Neural cell (in vitro differentiated cells): Measurements from ENCODE around the gene MLEC. TPM values are rescaled to one million over a fixed set of nuclear protein-coding genes. Genes with fewer than 3 reads are reported as not detected.

ENCODE experiments used
- H2AFZ ChIP-seq: fragments of 200-600, 300-800 bp; sonication (generic), shearing (Covaris generic); 2 replicates; pipeline ENCODE4 v1.6.0; 2014; ENCODE audit warnings: low read depth, mild to moderate bottlenecking, antibody characterized with exemption, low read length, moderate library complexity
- H3F3A ChIP-seq: fragments of 200-600 bp; shearing (Covaris generic); 2 replicates; pipeline ENCODE4 v1.6.1; 2016; ENCODE audit warnings: mild to moderate bottlenecking, moderate library complexity, mixed read lengths, antibody characterized with exemption, low read length; ENCODE audit not compliant: insufficient read depth, poor library complexity, severe bottlenecking
- H3K27ac ChIP-seq: fragments of 200-600, 300-800 bp; sonication (generic), shearing (Covaris generic); 2 replicates; pipeline ENCODE4 v1.5.1; 2014; ENCODE audit warnings: mild to moderate bottlenecking, low read length, moderate library complexity
- H3K27me3 ChIP-seq: fragments of 300-800, 200-600 bp; sonication (generic), shearing (Covaris generic); 2 replicates; pipeline ENCODE4 v1.6.0; 2014; ENCODE audit warnings: mild to moderate bottlenecking, low read depth, low read length, moderate library complexity; ENCODE audit not compliant: insufficient read depth
- H3K36me3 ChIP-seq: fragments of 300-800, 200-600 bp; sonication (generic), shearing (Covaris generic); 2 replicates; pipeline ENCODE4 v1.5.1; 2014; ENCODE audit warnings: mild to moderate bottlenecking, antibody characterized with exemption, low read length, moderate library complexity; ENCODE audit not compliant: insufficient read depth
- H3K4me2 ChIP-seq: fragments of 300-800, 200-600 bp; sonication (generic), shearing (Covaris generic); 2 replicates; pipeline ENCODE4 v1.6.0; 2014; ENCODE audit warnings: mild to moderate bottlenecking, low read length
- H3K4me3 ChIP-seq: fragments of 300-800, 200-600 bp; sonication (generic), shearing (Covaris generic); 2 replicates; pipeline ENCODE4 v1.5.1; 2014; ENCODE audit warnings: mild to moderate bottlenecking, low read length, moderate library complexity
- H3K79me2 ChIP-seq: fragments of 200-600 bp; shearing (Covaris generic); replicated peaks from 2 replicates; pipeline ENCODE4 v1.6.0; 2014; ENCODE audit warnings: mild to moderate bottlenecking, low read length, moderate library complexity; ENCODE audit not compliant: insufficient read depth
- H3K9ac ChIP-seq: fragments of 300-800, 200-600 bp; sonication (generic), shearing (Covaris generic); 2 replicates; pipeline ENCODE4 v1.6.1; 2016; ENCODE audit warnings: mild to moderate bottlenecking, low read length, mixed read lengths
- H3K9me2 ChIP-seq: fragments of 200-600 bp; shearing (Covaris generic); 2 replicates; pipeline ENCODE4 v1.6.1; 2016; ENCODE audit warnings: mild to moderate bottlenecking, low read length, mixed read lengths; ENCODE audit not compliant: insufficient read depth
- H3K9me3 ChIP-seq: fragments of 200-600, 300-800 bp; sonication (generic), shearing (Covaris generic); 2 replicates; pipeline ENCODE4 v1.6.1; 2016; ENCODE audit warnings: mild to moderate bottlenecking, mixed run types, low read length, moderate library complexity, mixed read lengths
- H4K20me1 ChIP-seq: fragments of 200-600 bp; shearing (Covaris generic); 2 replicates; pipeline ENCODE4 v1.6.1; 2016; ENCODE audit warnings: mild to moderate bottlenecking, mixed run types; ENCODE audit not compliant: insufficient read depth
- EP300 ChIP-seq: fragments of 450-650 bp; conservative IDR thresholded peaks from 2 replicates; pipeline ENCODE4 v1.6.1; 2014; ENCODE audit warnings: antibody characterized with exemption, mild to moderate bottlenecking, moderate library complexity; ENCODE audit not compliant: poor library complexity, severe bottlenecking
- EZH2 ChIP-seq: fragments of 200-600, 300-800 bp; shearing (Covaris generic), sonication (generic); IDR thresholded peaks from 2 replicates; pipeline ENCODE4 v1.6.1; 2014; ENCODE audit warnings: antibody characterized with exemption, low read length, borderline replicate concordance, mild to moderate bottlenecking; ENCODE audit not compliant: insufficient read depth, poor library complexity, severe bottlenecking
- MXI1 ChIP-seq: fragments of 450-650 bp; conservative IDR thresholded peaks from 2 replicates; pipeline ENCODE4 v1.6.1; 2014; ENCODE audit warnings: antibody characterized with exemption, mild to moderate bottlenecking; ENCODE audit not compliant: poor library complexity, severe bottlenecking
- POLR2AphosphoS5 ChIP-seq: IDR thresholded peaks from 2 replicates; pipeline ENCODE4 v1.6.1; 2012
- RAD21 ChIP-seq: fragments of 450-650 bp; conservative IDR thresholded peaks from 2 replicates; pipeline ENCODE4 v1.6.1; 2014; ENCODE audit warnings: antibody characterized with exemption, mild to moderate bottlenecking, moderate library complexity
- SMC3 ChIP-seq: fragments of 450-650 bp; conservative IDR thresholded peaks from 2 replicates; pipeline ENCODE4 v1.6.1; 2014; ENCODE audit warnings: antibody characterized with exemption, mild to moderate bottlenecking, moderate library complexity; ENCODE audit not compliant: poor library complexity
- TAF1 ChIP-seq: IDR thresholded peaks from 2 replicates; pipeline ENCODE4 v1.6.1; 2012; ENCODE audit warnings: low read depth
- polyA plus RNA-seq: library from polyadenylated mRNA; depleted of rRNA; stranded (reverse); fragments of >200 nt; gene quantifications from 2 replicates; pipeline ENCODE4 v1.2.3, GENCODE V29; 2014
- TF ChIP-seq, protein P1 (sequence below): fragments of 450-650 bp; IDR thresholded peaks from 2 replicates; pipeline ENCODE4 v1.5.1; 2014; ENCODE audit warnings: antibody characterized with exemption, mild to moderate bottlenecking, moderate library complexity; ENCODE audit not compliant: poor library complexity, severe bottlenecking
- TF ChIP-seq, protein P2 (sequence below): IDR thresholded peaks from 2 replicates; pipeline ENCODE4 v1.6.1; 2012; ENCODE audit warnings: borderline replicate concordance

Gene MLEC
- polyA plus RNA-seq, 1 donor from 2014 or later: 33.2 TPM

DNA sequence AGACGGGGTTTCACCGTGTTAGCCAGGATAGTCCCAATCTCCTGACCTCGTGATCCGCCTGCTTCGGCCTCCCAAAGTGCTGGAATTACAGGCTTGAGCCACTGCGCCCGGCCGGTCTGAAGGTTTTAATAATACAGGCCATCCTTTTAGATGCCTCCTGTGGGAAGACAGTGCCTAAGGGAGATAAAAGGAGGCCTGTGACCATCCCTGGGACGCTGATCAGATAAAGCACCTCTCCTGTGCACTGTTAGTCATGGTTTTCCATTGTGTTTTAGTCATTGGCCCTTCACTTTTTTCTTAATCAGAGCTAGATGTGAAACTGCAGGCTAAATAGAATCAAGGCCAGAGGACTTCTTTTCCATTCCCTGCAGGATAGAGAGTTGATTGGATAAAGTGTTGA lies 31.1 kb downstream of the MLEC start:
- no peaks in the 10 kb centered on the region for H3K9me3 ChIP-seq
- no peak overlapping the region for H3K4me2 ChIP-seq
- H3K4me3 ChIP-seq: no peak overlapping the region
- H3K79me2 ChIP-seq: no peaks in the 10 kb centered on the region
- H3K36me3 ChIP-seq: peaks cover 5% of the 10 kb centered on the region
- peaks cover 3% of the 10 kb centered on the region for H3F3A ChIP-seq
- no peak overlapping the region for H3K9ac ChIP-seq
- no peak for TF ChIP-seq EP300
- TF ChIP-seq SMC3: no peak
- TF ChIP-seq, protein P1, sequence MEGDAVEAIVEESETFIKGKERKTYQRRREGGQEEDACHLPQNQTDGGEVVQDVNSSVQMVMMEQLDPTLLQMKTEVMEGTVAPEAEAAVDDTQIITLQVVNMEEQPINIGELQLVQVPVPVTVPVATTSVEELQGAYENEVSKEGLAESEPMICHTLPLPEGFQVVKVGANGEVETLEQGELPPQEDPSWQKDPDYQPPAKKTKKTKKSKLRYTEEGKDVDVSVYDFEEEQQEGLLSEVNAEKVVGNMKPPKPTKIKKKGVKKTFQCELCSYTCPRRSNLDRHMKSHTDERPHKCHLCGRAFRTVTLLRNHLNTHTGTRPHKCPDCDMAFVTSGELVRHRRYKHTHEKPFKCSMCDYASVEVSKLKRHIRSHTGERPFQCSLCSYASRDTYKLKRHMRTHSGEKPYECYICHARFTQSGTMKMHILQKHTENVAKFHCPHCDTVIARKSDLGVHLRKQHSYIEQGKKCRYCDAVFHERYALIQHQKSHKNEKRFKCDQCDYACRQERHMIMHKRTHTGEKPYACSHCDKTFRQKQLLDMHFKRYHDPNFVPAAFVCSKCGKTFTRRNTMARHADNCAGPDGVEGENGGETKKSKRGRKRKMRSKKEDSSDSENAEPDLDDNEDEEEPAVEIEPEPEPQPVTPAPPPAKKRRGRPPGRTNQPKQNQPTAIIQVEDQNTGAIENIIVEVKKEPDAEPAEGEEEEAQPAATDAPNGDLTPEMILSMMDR: no peak
- no peak overlapping the region for H2AFZ ChIP-seq
- no peak overlapping the region for H3K27ac ChIP-seq
- no peaks in the 10 kb centered on the region for H3K9me2 ChIP-seq
- H3K27me3 ChIP-seq: no peaks in the 10 kb centered on the region
- H4K20me1 ChIP-seq: no peaks in the 10 kb centered on the region

DNA sequence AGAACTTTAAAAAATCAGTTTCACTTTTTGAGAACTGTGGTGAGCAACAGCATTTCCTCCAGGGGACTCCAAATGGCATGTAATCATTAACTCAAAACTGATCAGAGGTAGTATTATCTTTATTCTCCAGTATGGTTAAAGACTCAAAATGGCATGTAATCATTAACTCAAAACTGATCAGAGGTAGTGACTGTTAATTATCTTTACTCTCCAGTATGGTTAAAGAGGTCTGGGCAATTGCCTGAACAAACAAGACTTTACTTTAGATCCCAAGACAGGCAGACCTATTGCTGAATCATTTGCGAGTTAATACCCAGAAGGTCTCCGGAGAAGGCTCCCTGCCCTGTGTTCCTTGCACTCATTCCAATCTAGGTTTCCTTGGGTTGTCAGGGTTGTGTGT lies 32.1 kb downstream of the MLEC start:
- Histone ChIP-seq H3K27ac (no peak overlapping the region), H3K9me3 (no peaks in the 10 kb centered on the region), H3F3A (no peaks in the 10 kb centered on the region), H3K27me3 (no peaks in the 10 kb centered on the region), H3K36me3 (peaks cover 5% of the 10 kb centered on the region), H4K20me1 (no peaks in the 10 kb centered on the region), H2AFZ (no peak overlapping the region), H3K4me2 (no peak overlapping the region), H3K79me2 (no peaks in the 10 kb centered on the region), H3K9ac (no peak overlapping the region), H3K4me3 (no peak overlapping the region), H3K9me2 (no peaks in the 10 kb centered on the region)
- TF ChIP-seq MXI1 (no peak), EZH2 (no peak), RAD21 (no peak), POLR2AphosphoS5 (no peak), SMC3 (no peak), TAF1 (no peak), EP300 (no peak)
- TF ChIP-seq, protein P2, sequence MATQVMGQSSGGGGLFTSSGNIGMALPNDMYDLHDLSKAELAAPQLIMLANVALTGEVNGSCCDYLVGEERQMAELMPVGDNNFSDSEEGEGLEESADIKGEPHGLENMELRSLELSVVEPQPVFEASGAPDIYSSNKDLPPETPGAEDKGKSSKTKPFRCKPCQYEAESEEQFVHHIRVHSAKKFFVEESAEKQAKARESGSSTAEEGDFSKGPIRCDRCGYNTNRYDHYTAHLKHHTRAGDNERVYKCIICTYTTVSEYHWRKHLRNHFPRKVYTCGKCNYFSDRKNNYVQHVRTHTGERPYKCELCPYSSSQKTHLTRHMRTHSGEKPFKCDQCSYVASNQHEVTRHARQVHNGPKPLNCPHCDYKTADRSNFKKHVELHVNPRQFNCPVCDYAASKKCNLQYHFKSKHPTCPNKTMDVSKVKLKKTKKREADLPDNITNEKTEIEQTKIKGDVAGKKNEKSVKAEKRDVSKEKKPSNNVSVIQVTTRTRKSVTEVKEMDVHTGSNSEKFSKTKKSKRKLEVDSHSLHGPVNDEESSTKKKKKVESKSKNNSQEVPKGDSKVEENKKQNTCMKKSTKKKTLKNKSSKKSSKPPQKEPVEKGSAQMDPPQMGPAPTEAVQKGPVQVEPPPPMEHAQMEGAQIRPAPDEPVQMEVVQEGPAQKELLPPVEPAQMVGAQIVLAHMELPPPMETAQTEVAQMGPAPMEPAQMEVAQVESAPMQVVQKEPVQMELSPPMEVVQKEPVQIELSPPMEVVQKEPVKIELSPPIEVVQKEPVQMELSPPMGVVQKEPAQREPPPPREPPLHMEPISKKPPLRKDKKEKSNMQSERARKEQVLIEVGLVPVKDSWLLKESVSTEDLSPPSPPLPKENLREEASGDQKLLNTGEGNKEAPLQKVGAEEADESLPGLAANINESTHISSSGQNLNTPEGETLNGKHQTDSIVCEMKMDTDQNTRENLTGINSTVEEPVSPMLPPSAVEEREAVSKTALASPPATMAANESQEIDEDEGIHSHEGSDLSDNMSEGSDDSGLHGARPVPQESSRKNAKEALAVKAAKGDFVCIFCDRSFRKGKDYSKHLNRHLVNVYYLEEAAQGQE: no peak
- TF ChIP-seq, protein P1: no peak
